A549 treated with AZD9567 at 1 μM for 4 hours (cell line): Measurements from ENCODE around the gene GDPD4. TPM values are rescaled to one million over a fixed set of nuclear protein-coding genes. Genes with fewer than 3 reads are reported as not detected.

Source experiments
- total RNA-seq: library from RNA; stranded (reverse); fragments of 200-300 nt; extraction: Qiagen RNA extraction; gene quantifications from 5 replicates; pipeline ENCODE4 v1.2.3, GENCODE V29; 2022; ENCODE audit not compliant: insufficient read depth

GDPD4 gene, protein sequence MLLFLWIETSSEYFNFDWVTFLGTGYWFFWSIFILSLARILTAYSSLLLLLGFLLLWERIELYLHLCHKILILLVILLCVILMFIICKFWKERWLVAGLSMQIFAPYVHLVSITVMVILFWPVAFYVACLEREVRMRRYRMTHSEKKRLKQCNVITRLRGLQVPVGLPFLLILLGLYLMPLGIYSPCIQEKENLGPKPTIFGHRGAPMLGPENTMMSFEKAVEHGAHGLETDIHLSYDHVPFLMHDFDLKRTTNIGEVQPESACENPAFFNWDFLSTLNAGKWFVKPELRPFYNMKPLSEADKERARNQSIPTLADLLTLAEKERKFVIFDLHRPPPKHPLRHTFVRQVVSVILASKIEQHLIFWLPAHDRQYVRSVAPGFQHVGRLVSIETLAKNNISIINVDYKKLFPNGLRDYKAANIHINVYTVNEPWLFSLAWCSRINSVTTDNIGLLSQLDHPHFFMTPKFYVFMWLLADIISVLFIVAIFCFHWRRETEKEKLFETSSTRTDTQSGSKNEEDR
- total RNA-seq = not detected in 5 replicates

GRCh38 chr11:77301510-77301909 is at the start of gene GDPD4:
GDPD4 (minus strand) TSS chr11:77301686; CDS start chr11:77285137, 16,549 bp downstream.

Other genes starting within 250 kb of the GDPD4 start
- 7.2 to 15.9 TPM (median 8.4 TPM) in 5 replicates for gene CAPN5, start 234.7 kb downstream of the GDPD4 start, total RNA-seq
- not detected in 5 replicates for gene OMP, start 198.8 kb downstream of the GDPD4 start, total RNA-seq
- gene MYO7A, start 173.4 kb downstream of the GDPD4 start, total RNA-seq = 1.2 to 1.4 TPM (median 1.2 TPM) in 5 replicates
- 20.3 to 24.1 TPM (median 21.0 TPM) in 5 replicates for gene PAK1, start 172.4 kb upstream of the GDPD4 start, total RNA-seq